Left lobe of liver (tissue), 2 donors: ENCODE data around the gene TMEM30B. TPM values are rescaled to one million over a fixed set of nuclear protein-coding genes. Genes with fewer than 3 reads are reported as not detected.
"Not testable (repeated sequence)": the region's sequence is repeated elsewhere in the genome, so short reads cannot be mapped to it uniquely, and the experiment has no call there.

Source experiments
- ATAC-seq: fragments of 200-7000 bp; cut with Tn5 transposase; one replicate; pipeline ENCODE4 v1.9.1; 2020; ENCODE audit warnings: mild to moderate bottlenecking, moderate library complexity
- DNase-seq: peaks from one replicate; pipeline ENCODE4 v3.0.0-alpha.2; 2020; ENCODE audit warnings: low spot score
- total RNA-seq: library from RNA; stranded (reverse); gene quantifications from one replicate; pipeline ENCODE4 v1.2.1, GENCODE V29; 2021
- donor health status: DM: no; HTN: no; CAD: no; lungs with moderate emphysema.
- donor health status: DM: no; HTN: yes; CAD: no.

TMEM30B gene
- total RNA-seq, 1 donor from 2014 or later: 10.5 TPM

DNA sequence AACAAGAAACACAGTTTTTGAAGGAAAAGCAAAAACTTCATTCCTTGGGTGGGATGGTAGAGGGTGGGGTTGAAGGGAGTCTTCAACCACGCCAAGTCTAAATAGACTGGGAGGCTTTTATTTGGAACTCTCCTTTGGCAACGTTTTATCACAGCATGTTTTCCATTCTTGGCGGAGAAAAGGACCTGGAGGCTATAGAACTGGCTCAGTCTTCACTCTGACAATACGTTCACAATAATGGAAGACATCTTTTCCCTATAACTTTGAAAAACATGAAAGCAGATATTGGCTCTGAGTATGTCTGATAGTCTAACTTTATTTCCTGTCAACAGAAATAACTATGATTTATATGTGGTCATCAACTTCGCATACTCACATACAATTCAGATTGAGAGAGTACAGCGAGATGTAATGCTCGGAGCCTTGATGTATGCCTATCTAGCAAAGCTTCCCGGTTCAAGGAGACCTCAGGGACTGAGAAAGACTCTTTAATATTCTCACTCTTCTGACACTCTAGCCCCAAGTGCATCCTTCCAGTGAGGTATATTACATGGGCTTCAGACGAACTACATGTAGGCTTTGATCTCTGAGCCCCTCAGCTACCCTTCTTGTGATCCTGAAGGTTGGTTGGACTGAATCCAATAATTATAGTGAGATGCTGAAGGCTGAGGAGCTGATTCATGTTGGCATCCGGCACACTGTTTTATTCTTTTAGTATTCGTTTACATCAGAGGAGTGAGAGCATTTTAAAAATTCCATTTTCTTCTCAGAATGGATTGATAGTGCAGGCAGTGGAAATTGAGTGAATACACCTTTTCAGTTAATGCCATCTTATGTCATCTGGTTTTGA, 14.0 kb downstream of the TMEM30B start:
- ATAC-seq (no peak), DNase-seq (no peak)

DNA sequence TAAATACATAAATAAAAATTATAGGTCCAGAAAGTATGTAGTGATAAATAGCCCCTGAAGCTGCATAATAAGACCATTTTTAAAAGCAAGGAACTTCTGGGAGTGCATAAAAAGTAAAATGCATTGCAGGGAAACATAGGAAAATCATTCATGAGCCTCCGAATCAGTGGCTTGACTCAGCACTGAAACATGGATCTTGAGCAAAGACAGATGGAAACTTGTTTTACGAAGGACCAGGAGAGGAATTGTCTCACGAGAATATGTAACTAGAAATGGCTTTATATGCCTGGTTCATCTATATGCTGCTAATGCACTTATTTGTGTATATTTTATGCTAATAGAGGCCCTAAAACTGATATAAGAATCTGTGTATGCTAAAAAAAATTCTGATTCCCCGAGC, 14.7 kb downstream of the TMEM30B start:
- DNase-seq (no peak), ATAC-seq (no peak)

DNA sequence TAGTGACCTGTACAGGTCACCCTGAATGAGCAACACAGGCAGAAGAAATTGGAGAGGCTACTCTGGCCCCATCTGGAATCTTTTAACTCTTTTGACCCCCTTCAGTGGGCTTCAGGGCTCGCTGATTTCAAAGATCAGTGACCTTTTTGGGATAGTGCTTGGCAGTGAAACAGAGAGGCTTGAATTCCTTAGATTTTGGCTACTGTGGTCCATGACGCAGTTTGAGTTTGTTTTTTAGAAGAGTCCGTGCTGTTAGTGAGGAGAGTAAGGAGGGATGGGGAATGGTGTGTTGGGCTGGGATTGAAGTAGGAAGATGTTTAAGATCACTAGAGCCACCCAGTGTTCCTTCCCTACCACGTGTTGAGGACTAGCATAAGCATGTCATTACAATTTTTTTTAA, 16.5 kb downstream of the TMEM30B start:
- no peak for ATAC-seq

DNA sequence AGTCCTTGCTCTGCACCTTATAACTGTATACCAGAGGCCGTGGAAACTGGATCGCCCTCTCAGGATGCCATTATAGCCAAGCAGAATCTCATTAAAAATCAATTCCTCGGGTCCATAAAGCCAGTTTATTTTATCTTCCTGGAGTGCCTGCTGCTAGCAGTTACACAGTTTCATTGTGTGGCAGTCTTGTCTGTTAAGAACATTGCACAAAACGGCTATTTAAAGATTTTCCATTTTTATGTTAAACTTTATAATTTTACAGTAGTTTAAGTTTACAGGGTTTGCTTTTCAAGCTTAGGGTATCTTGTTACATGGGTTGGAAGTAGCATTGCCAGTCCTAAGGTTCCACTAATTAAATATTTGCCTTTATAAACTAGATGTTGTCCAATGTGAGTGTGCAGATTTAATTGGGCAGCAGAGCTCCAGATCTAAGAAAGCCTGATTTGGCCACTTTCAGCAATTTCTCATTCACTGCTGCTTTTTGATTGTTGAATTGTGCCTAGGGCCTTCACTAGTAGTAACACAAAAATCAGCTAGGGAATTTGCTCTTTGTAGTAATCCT, 17.0 kb downstream of the TMEM30B start:
- no peak for DNase-seq
- ATAC-seq: peak; percentile 57

More for the DNA sequence above, 16.5 kb downstream of the TMEM30B start:
- DNase-seq: no peak

DNA sequence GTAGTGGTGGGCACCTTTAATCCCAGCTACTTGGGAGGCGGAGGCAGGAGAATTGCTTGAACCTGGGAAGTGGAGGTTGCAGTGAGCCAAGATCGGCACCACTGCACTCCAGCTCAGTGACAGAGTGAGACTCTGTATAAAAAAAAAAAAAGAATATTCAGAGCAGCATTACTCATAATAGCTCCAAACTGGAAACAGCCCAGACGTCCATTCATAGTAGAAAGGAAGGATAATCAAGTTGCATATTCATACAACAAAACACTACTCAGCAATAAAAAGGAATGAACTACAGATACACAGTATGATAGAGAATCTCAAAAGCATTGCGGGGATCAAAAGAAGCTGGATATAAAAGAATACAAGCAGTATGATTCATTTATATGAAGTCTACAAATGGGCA, 19.1 kb downstream of the TMEM30B start:
- DNase-seq (no peak), ATAC-seq (no peak)

DNA sequence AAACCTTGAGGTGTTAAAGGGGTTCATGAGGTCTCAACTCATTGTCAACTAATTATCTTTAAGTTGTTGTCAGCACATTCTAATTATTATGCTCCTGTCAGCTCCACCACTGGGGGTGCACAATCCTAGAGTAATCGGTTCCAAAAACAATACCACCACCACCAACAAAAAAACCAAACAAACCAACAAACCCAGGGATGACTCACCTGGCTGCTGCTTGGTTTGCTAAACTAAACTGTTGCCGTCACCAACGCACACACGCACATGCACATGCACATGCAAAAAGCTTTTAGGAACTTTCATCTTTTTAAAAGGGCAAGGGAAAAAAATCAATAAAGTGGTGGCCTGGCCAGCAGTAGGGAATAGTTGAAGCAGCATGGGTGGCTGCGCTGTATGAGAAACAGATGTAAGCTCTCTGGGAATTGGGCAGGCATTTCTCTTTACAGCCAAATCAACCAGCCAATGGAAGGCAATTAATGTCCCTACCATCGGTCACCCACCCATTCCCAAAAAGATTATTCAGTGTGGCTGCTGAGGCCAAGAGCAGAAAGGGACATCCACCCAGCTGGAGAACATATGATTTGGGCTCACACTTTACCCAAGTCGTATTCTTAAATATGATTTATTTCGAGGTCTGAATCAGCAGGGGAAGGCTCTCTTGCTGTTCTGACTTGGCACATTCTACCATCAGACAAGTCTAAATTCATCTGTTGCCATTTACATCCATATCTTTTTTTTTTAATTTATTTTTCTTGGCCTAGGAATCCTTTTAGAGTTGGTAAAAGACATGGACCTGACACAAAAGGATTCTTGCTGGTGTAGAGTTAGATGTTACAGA, 20.0 kb downstream of the TMEM30B start:
- no peak for DNase-seq
- ATAC-seq: peak; percentile 67

DNA sequence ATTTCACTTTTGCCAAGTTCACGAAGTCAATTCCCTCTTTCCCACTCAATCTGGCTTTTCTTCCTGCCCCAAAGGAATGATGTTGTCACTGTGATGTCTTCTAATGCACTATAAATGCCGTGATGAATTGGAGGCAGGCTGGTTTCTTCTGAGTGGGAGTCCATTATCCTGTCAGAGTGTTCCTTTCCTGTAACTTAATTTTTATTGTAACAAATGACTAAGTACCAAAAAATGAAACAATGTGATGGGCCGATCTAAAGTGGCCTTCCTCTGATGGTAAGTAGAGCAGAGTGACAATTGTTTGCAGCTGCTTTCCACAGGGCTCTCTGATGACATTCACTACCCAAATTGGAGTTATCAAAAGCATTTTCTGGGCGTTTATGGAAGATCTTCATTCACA, 22.2 kb downstream of the TMEM30B start:
- DNase-seq (no peak), ATAC-seq (no peak)

DNA sequence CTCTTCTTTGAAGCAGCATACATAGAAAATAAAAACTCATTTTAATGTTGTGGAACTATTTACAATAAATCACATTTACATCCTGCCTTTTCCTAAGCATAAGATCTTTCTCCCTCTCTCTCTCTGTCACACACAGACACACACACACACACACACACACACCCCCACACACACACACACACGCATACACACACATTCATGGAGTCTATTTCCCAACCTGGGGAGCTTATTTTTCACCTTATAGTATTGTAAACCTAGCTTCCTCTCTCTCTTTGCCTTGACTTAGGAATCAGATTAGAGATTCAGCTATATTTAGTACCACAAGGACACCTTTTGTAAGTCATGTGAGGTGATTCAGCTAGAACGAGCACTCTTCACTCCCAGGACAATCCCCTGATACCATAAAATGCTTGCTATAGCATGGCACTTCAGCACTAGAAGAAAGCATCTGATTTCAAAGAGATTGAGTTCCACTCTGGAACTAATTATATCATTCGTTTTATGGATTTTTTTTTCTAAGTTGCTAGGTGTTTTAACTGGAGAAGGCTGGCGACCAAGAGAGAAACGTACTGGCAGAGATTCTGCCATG, 23.6 kb downstream of the TMEM30B start:
- DNase-seq (no peak), ATAC-seq (no peak)

DNA sequence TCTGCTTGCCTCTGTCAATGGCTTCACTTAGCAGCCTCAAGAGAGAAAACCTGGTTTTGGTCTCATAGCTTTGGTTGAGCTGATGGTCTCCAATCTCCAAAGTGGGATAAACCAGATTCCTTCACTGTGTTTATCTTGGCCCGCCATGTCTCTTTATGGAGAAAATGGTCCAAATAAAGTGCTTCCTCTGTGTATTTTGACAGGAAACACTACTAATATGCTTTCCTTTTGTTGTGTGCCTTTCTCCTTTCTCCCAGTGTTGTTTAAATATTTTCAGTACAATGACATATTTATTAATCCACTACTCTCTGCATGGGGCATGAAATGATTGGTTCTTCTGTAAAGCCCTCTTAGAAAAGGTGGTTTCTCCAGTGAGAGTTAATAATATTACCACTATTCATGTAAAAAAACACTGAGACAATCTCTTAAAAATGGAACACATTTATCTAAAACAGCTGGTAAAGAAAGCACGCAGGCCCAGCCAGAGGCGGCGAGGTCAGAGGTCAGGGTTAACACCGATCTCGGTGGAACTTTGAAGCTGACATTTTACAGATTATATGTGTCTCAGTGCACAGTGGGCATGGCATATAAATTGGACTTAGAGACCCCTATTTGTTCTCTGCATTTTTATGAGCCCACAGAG, 24.2 kb downstream of the TMEM30B start:
- ATAC-seq (no peak), DNase-seq (no peak)

DNA sequence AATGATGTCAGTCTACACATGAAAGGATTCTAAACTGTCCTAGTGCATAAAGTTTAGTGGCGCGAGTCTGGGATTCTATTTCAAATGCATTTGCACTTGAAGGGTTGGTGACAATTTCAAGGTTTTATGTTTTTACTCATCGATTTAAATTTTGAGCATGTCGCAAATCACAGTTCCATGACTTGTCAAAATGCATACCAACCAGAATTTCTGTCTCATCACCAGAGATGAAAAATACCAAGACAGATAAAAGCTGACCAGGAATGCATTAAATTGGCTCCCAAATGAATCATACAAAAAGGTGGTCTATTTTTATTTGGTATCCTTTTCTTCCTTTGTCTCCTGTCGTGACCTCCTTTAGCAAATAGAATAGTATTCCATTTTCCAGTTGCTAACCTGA, 25.2 kb downstream of the TMEM30B start:
- no peak for DNase-seq
- no peak for ATAC-seq

DNA sequence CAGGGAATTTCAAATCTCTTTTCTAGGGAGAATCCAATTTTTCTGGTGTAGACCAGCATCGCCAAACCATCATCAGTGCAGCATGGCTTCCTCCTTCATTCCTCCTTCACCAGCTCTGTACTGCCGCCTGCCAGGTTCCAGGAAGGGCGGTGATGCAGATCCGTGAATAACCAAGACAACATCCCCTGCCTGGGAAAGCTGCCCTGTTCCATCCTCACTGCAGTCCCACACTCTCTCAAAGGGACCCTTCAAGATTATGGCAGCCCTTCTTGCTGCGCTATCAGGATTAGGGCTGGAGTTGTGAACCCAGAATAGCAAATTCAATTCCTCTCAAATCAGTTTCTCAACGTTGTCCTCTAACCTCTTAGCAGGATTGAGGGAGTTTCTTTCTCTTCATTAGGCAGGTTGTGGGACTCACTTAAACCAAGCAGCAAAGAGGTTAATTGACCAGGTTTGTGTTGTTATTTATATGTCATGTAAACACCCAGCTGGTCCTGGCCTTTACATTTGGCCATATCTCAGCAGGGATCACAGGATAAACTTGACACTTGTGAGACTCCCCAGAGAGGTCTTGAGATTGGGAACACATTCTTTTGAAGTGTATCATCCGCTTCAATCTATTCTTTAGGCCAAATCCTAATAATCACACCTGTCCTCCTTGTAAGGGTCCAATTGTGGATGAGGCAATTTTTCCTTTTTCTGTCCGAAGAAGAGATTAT, 26.2 kb downstream of the TMEM30B start:
- ATAC-seq (no peak), DNase-seq (no peak)

DNA sequence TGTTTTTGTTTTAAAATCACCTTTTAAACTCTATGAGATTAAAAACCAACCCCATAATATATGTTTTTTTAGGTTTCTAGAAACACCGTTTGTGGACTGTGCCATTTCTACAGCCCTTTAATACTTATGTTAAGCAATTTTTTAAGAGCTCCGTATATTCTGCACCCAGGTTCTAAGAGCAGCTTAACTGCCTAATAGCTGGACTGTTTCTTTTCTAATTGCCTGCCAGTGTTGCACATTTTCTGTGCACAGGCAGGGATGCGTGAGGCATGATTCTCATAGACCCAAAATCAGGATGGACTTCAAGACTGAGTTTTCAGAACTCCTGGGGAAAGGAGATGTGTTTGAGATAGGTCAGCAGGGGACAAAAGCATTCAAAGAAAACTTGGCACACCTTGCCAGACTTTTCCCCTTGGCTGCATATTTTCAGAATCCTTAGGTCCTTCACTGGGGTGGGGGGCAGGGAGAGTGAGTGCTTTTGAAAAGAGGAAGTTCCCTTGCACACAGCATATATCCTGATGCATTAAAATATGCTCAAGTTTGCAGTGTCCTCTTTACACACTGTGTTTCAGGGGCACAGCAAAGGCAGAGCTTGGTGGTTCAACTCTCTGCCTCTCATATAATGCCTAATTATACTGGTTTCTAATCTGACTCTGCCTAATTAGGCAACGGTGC, 27.9 kb downstream of the TMEM30B start:
- DNase-seq (no peak), ATAC-seq (no peak)

DNA sequence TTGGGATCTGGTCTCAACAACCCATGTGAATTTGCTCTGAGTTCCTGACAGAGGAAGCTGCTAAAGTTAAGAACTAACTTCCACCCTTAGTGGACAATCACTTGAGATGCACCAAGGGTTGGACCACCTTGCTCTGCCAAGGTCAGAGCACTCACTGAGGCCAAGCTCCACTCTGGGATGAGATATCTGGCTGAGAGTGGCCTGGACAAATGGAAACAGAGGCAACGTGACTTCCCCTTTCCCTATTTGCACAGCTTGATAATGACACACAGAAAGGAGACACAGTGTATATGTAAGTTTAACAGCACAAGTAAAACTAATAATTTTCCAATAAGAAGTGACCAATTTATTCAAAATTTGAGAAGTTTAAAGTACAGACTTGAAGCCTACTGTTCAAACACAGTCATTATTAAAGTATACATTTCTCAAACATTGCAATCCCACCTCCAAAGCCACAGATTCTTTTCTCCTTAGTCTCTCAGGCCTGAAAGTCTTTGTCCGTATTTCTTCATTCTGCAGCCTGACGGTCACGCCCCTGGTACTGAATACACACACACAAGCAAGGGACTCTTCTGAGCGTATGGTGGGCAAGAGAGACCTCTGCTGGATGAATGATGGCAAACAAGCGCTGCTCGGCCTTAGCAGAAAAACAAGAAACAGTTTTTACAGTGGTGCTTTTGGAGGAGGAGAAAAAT, 28.6 kb downstream of the TMEM30B start:
- ATAC-seq (peak; percentile 100), DNase-seq (peak; percentile 74)

DNA sequence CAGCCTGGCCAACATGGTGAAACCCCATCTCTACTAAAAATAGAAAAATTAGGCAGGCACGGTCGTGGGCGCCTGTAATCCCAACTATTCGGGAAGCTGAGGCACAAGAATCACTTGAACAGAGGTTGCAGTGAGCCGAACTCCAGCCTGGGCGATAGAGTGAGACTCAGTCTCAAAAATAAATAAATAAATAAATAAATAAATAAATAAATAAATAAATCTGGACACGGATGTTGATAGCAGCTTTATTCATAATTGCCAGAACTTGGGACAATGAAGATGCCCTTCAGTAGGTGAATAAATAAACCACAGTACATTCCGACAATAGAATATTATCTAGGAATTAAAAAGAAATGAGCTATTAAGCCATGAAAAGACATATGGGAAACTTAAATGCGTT, 31.1 kb downstream of the TMEM30B start:
- no peak for DNase-seq
- ATAC-seq: no peak

DNA sequence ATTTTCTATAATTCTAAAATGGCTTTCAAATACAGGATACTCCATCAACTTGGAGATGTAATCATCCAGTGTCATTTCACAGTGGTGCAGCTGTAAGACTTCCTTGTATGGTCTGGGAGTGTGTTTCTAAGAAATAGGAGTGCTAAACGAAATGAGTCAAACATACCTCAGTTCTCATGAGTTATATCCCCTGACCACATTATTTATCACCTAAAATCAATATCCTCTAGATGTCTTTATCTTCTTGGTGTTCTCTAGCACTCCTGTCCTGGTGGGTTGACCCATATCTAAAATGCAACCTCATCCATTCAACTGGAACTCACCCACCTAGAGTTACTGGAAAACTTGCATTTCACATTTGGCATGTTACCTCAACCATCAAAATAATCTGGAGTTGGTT, 33.2 kb downstream of the TMEM30B start:
- ATAC-seq (no peak), DNase-seq (no peak)

DNA sequence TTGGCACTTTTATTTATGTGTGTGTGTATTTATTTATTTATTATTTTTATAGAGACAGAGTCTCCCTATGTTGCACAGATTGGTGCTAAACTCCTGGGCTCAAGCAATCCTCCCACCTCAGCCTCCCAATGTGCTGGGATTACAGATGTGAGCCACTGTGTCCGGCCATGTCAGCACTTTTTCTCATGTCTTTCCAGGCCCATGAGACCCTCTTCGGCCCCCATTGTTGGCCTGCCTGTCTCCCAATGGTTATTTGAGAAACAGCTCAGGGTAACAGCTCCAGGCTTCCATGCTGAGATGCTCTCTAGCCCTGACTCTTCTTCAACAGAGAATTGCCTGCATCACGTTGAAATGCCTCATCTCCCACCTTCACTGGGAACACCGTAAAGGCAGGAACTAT, 34.4 kb downstream of the TMEM30B start:
- no peak for ATAC-seq
- DNase-seq: no peak

DNA sequence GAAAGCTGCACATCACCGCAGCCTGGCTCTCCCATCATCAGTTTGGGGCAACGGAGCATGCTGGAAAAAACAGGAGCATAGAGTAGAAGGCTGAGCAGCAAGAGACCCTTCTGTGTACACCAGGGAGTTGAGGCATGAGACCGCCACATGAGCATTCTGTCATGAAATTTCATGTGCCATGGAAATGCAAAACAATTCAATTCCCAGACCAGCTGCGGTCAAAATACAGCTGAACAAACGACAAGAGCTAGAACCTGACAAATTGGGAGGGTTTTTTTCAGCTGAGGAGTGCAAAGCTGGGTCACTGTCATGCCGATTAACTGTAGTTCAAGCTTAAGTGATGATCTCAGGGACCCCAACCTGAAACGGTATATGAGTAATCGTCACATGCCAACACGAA, 37.1 kb downstream of the TMEM30B start:
- DNase-seq (no peak), ATAC-seq (no peak)

DNA sequence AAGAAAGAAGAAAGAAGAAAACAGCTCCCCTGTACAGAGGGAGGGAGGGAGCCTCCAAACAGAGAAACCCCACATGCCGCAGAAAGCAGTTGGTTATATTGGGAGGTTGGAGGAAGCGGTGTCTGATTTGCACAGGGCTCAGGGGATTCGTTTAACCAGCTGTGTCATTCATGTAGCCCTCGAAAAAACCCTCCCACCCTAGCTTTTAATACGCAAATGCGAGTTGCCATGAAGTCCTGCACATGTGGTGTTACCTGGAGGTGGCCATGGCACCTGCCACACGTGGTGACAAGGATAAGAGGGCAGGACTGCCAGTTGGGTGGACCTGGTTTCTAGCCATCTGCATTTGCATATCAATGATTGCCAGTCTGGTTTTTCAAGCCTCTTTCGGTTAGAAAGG, 40.9 kb downstream of the TMEM30B start:
- ATAC-seq (no peak), DNase-seq (no peak)

DNA sequence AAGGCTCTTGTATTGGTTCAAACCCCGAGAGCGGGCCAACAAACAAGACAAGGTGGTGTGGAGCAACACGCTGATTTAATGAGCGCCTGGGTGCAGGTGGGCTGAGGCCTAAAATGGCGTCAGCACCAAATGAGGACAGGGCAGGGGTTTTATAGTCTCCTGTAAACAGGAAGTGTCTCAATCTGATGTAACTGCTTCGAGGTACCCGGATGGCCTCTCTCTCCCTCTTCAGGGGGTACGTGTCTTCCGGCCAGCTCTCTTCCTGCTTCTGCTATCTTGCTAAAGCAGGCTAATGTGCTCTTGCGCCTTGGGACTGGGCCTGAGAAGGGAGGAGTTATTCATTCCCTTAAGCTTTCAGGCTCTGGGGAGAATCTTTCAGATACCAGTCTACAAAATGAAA, 41.9 kb downstream of the TMEM30B start:
- ATAC-seq: not testable (repeated sequence)

More for the DNA sequence above, 41.9 kb downstream of the TMEM30B start:
- not testable (repeated sequence) for DNase-seq
